ENCODE data around the gene TRAPPC6A. TPM values are rescaled to one million over a fixed set of nuclear protein-coding genes. Genes with fewer than 3 reads are reported as not detected.

Gene TRAPPC6A
- total RNA-seq, 1 experiment from 2014 or later = 59.9 TPM

GRCh38 chr19:45205810-45206209 is 27.8 kb upstream of the TRAPPC6A start:
- no peak overlapping the region for H2BK120ac ChIP-seq (ENCODE audit: low read depth, low read length, poor library complexity, severe bottlenecking)
- H3K23ac ChIP-seq (ENCODE audit: insufficient read length, low read depth, low read length) = no peak overlapping the region
- no peak overlapping the region for H3T11ph ChIP-seq (ENCODE audit: low read length)
- 0 out of 4 replicates have a peak, but pooled peaks cover 0 to 2% of the 10 kb centered on the region in 2 experiments for H3K4me1 Mint-ChIP-seq
- H3K56ac ChIP-seq (ENCODE audit: insufficient read length, low read depth, low read length) = no peak overlapping the region
- H4K5ac ChIP-seq (ENCODE audit: insufficient read length, low read depth, low read length) = no peak overlapping the region
- no peak overlapping the region for H3K4me2 ChIP-seq (ENCODE audit: insufficient read depth, insufficient read length, low read length)
- no peak overlapping the region for H2BK20ac ChIP-seq (ENCODE audit: low read depth, low read length, poor library complexity, severe bottlenecking)
- no peaks in the 10 kb centered on the region for H3K4me1 ChIP-seq (ENCODE audit: insufficient read depth, low read length)
- H3K23me2 ChIP-seq (ENCODE audit: insufficient read length, low read depth, low read length, poor library complexity, severe bottlenecking) = no peaks in the 10 kb centered on the region
- no peak overlapping the region for H3K18ac ChIP-seq (ENCODE audit: insufficient read length, low read depth, low read length)
- no peaks in the 10 kb centered on the region for H3K36me3 Mint-ChIP-seq (ENCODE audit: insufficient read depth in 1 of 3, low read depth in 3 of 3)
- no peaks in the 10 kb centered on the region for H3K79me2 ChIP-seq (ENCODE audit: insufficient read depth, low read length)
- no peak overlapping the region for H3K9ac ChIP-seq (ENCODE audit: extremely low read depth, insufficient read length, low read length)
- no peak overlapping the region for H3K14ac ChIP-seq (ENCODE audit: insufficient read depth, low read length)
- no peak overlapping the region for H3K27ac Mint-ChIP-seq
- no peak overlapping the region for H2AK5ac ChIP-seq (ENCODE audit: insufficient read length, low read length)
- H3K79me1 ChIP-seq (ENCODE audit: insufficient read depth, low read depth, low read length, poor library complexity, severe bottlenecking) = no peaks in the 10 kb centered on the region
- H2BK12ac ChIP-seq (ENCODE audit: insufficient read length, low read depth, low read length) = no peak overlapping the region
- no peak overlapping the region for H3K4ac ChIP-seq (ENCODE audit: low read depth, low read length)
- WGBS (ENCODE audit: extremely low coverage, insufficient read length, low lambda C conversion rate) = no CpG with 5 or more reads among the region's 12 CpGs
- no peak for DNase-seq
- no peaks in the 10 kb centered on the region for H4K20me1 ChIP-seq (ENCODE audit: control insufficient read depth, insufficient read depth, insufficient read length)
- no peaks in the 10 kb centered on the region for H3K9me3 ChIP-seq (ENCODE audit: control insufficient read depth, low read depth, low read length)
- H2BK5ac ChIP-seq (ENCODE audit: insufficient read length, low read length) = no peak overlapping the region
- H3K27me3 ChIP-seq (ENCODE audit: insufficient read depth, low read length) = no peaks in the 10 kb centered on the region
- H4K8ac ChIP-seq (replicated peaks; ENCODE audit: insufficient read length, low read depth, low read length) = no peak overlapping the region
- no peak overlapping the region for H3K27ac ChIP-seq (ENCODE audit: insufficient read length, low read depth, low read length)
- no peak overlapping the region for H2BK15ac ChIP-seq (ENCODE audit: low read depth, low read length)
- no peaks in the 10 kb centered on the region for H3K9me3 Mint-ChIP-seq
- no peak overlapping the region for H4K91ac ChIP-seq (ENCODE audit: insufficient read length, low read depth, low read length)
- TF ChIP-seq CTCF (conservative IDR thresholded peaks at IDR 0.05) = no peak
- H2AFZ ChIP-seq (ENCODE audit: low read length) = no peak overlapping the region
- H3K4me3 Mint-ChIP-seq = no peak overlapping the region
- H3K27me3 Mint-ChIP-seq (ENCODE audit: low read depth) = peaks cover 20% of the 10 kb centered on the region

Measured in H9 (cell line).